H1 (cell line): ENCODE data around the gene KCND1. TPM values are rescaled to one million over a fixed set of nuclear protein-coding genes. Genes with fewer than 3 reads are reported as not detected.

Experiments
- ATF3 ChIP-seq: IDR thresholded peaks from 2 replicates; pipeline ENCODE4 v1.6.1; 2011; ENCODE audit warnings: low read depth, mild to moderate bottlenecking, low read length; ENCODE audit not compliant: insufficient read depth
- ZNF274 ChIP-seq: IDR thresholded peaks from 2 replicates; pipeline ENCODE4 v1.7.0; 2012; ENCODE audit warnings: low read length, borderline replicate concordance; ENCODE audit errors: extremely low read depth
- polyA plus RNA-seq, 7 experiments: library from polyadenylated mRNA; depleted of rRNA in 3 of 7; stranded (reverse) in 5 of 7; unstranded in 2 of 7; fragments of >200 nt in 5 of 7; fragments of 200-250 nt in 2 of 7; gene quantifications; 1 replicate in 5 of 7; 2 replicates in 1 of 7; 4 replicates in 1 of 7; pipeline versions ENCODE4 v1.2.1 to v1.2.3, GENCODE V29; 2011 to 2013; ENCODE audit warnings: missing spikeins in 2 of 7, mixed read lengths in 2 of 7
- total RNA-seq: library from RNA; stranded (reverse); fragmentation: NEBNext Ultra II Directional; extraction: Animal tissue kit (Norgen Biotek cat#: 25700); gene quantifications from 2 replicates; pipeline ENCODE4 v1.2.1, GENCODE V29; 2021

KCND1 gene
- total and polyA plus RNA-seq, 2 of the 8 experiments (the other 6 are each of a cell fraction or from before 2014, with no cell fraction given), result 3.1 to 6.8 TPM

GRCh38 chrX:48978226-48978625 is 6.6 kb upstream of the KCND1 start (continued):
- TF ChIP-seq ZNF274, result no peak
- TF ChIP-seq ATF3, result no peak
